Smooth muscle cell (in vitro differentiated cells): Measurements from ENCODE around the gene TAF11. TPM values are rescaled to one million over a fixed set of nuclear protein-coding genes. Genes with fewer than 3 reads are reported as not detected.
"Not testable (repeated sequence)": the region's sequence is repeated elsewhere in the genome, so short reads cannot be mapped to it uniquely, and the experiment has no call there.

Source experiments
- DNase-seq: peaks from one replicate; lab custom pipeline; 2025; ENCODE audit not compliant: unreplicated experiment; lab: John Stamatoyannopoulos, UW
- H2AFZ ChIP-seq: fragments of 200-600 bp; sonication (generic); 2 replicates; pipeline ENCODE4 v1.6.0; 2016; ENCODE audit warnings: antibody characterized with exemption, low read depth, mild to moderate bottlenecking
- H3F3A ChIP-seq: fragments of 200-600 bp; sonication (generic); 2 replicates; pipeline ENCODE4 v1.6.0; 2017; ENCODE audit warnings: antibody characterized with exemption, low read depth
- H3K27ac ChIP-seq: fragments of 200-600 bp; sonication (generic); 2 replicates; pipeline ENCODE4 v1.5.1; 2016; ENCODE audit warnings: low read depth, mild to moderate bottlenecking
- H3K27me3 ChIP-seq: fragments of 200-600 bp; sonication (generic); 2 replicates; pipeline ENCODE4 v1.6.1; 2016; ENCODE audit warnings: low read depth, mild to moderate bottlenecking
- H3K36me3 ChIP-seq: fragments of 200-600 bp; sonication (generic); 2 replicates; pipeline ENCODE4 v1.5.1; 2016; ENCODE audit warnings: low read depth
- H3K4me1 ChIP-seq: fragments of 200-600 bp; sonication (generic); 2 replicates; pipeline ENCODE4 v1.5.1; 2016; ENCODE audit warnings: low read depth
- H3K4me2 ChIP-seq: fragments of 200-600 bp; sonication (generic); 2 replicates; pipeline ENCODE4 v1.6.0; 2016; ENCODE audit warnings: mild to moderate bottlenecking
- H3K4me3 ChIP-seq: fragments of 200-600 bp; sonication (generic); 2 replicates; pipeline ENCODE4 v1.5.1; 2016; ENCODE audit warnings: mild to moderate bottlenecking
- H3K79me2 ChIP-seq: fragments of 200-600 bp; sonication (generic); 2 replicates; pipeline ENCODE4 v1.6.0; 2016; ENCODE audit warnings: low read depth, mild to moderate bottlenecking
- H3K9ac ChIP-seq: fragments of 200-600 bp; sonication (generic); 2 replicates; pipeline ENCODE4 v1.6.0; 2016; ENCODE audit warnings: low read depth
- H3K9me3 ChIP-seq: fragments of 200-600 bp; sonication (generic); replicated peaks from 2 replicates; pipeline ENCODE4 v1.5.1; 2016; ENCODE audit warnings: low read depth
- H4K20me1 ChIP-seq: fragments of 200-600 bp; sonication (generic); 2 replicates; pipeline ENCODE4 v1.6.0; 2016; ENCODE audit warnings: low read depth
- WGBS: methylation state at CpG from one replicate; pipeline ENCODE4 v1.1.7; 2016; ENCODE audit warnings: low lambda C conversion rate; 5-methylcytosine and 5-hydroxymethylcytosine counted together
- polyA plus RNA-seq: library from polyadenylated mRNA; unstranded; fragments of >200 nt; fragmentation: Nextera tagmentation; extraction: Ambion mirVana; gene quantifications from 2 replicates; pipeline ENCODE4 v1.2.1, GENCODE V29; 2016
- total RNA-seq: library from RNA; depleted of rRNA; stranded (reverse); fragments of >200 nt; gene quantifications from 2 replicates; pipeline ENCODE4 v1.2.3, GENCODE V29; 2014
- TF ChIP-seq, protein P1 (sequence below): fragments of 200-600 bp; sonication (generic); IDR thresholded peaks from 2 replicates; pipeline ENCODE4 v1.5.1; 2017; ENCODE audit warnings: borderline replicate concordance, mild to moderate bottlenecking, antibody characterized with exemption; ENCODE audit not compliant: insufficient read depth, poor library complexity, severe bottlenecking

The TAF11 gene
- total and polyA plus RNA-seq, 2 experiments from 2014 or later, result 17.2 to 35.3 TPM

DNA sequence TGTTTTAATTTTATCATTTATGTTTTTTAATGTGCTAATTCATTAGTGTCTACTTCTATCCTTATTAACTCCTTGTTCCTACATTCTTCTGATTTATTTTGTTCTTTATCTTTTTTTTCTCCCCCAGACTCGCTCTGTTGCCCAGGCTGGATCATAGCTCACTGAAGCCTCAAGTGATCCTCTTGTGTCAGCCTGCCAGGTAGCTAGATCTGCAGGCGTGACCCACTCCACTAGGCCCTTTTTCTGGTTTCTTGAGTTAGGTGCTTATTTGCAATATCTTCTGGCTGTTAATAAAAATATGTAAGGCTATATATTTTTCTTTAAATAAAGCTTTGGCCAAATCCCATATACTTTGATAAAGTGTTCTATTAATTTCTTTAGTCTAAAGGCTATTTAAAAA, 2.8 kb downstream of the TAF11 start:
- 98% methylated on average over 2 of the region's 2 CpGs for WGBS
- peaks cover 57% of the 10 kb centered on the region for H3K79me2 ChIP-seq
- H3K9me3 ChIP-seq, result no peaks in the 10 kb centered on the region
- H3K36me3 ChIP-seq, result no peaks in the 10 kb centered on the region
- no peaks in the 10 kb centered on the region for H3F3A ChIP-seq
- no peak overlapping the region for H2AFZ ChIP-seq
- peaks cover 8% of the 10 kb centered on the region for H3K4me1 ChIP-seq
- DNase-seq, result no peak
- no peak overlapping the region for H3K27ac ChIP-seq
- H4K20me1 ChIP-seq, result peaks cover 13% of the 10 kb centered on the region
- no peak overlapping the region for H3K4me2 ChIP-seq
- H3K9ac ChIP-seq, result no peak overlapping the region
- no peaks in the 10 kb centered on the region for H3K27me3 ChIP-seq
- TF ChIP-seq, protein P1, sequence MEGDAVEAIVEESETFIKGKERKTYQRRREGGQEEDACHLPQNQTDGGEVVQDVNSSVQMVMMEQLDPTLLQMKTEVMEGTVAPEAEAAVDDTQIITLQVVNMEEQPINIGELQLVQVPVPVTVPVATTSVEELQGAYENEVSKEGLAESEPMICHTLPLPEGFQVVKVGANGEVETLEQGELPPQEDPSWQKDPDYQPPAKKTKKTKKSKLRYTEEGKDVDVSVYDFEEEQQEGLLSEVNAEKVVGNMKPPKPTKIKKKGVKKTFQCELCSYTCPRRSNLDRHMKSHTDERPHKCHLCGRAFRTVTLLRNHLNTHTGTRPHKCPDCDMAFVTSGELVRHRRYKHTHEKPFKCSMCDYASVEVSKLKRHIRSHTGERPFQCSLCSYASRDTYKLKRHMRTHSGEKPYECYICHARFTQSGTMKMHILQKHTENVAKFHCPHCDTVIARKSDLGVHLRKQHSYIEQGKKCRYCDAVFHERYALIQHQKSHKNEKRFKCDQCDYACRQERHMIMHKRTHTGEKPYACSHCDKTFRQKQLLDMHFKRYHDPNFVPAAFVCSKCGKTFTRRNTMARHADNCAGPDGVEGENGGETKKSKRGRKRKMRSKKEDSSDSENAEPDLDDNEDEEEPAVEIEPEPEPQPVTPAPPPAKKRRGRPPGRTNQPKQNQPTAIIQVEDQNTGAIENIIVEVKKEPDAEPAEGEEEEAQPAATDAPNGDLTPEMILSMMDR, result no peak
- no peak overlapping the region for H3K4me3 ChIP-seq

DNA sequence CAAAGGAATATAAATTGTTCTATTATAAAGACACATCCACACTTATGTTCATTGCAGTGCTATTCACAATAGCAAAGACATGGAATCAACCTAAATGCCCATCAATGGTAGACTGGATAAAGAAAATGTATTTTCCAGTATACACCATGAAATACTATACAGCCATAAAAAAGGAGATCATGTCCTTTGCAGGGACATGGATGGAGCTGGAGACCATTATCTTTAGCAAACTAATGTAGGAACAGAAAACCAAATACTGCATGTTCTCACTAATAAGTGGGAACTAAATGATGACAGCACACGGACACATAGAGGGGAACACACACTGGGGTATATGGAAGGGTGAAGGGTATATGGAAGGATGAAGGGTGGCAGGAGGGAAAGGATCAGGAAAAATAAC, 3.8 kb downstream of the TAF11 start:
- H3K4me1 ChIP-seq, DNase-seq, H3K27ac ChIP-seq, H3K4me2 ChIP-seq, H3F3A ChIP-seq, H3K27me3 ChIP-seq, H3K36me3 ChIP-seq, H3K4me3 ChIP-seq, H2AFZ ChIP-seq, H3K9ac ChIP-seq, H3K9me3 ChIP-seq: not testable (repeated sequence)
- 100% methylated on average over 1 of the region's 1 CpG for WGBS
- Histone ChIP-seq H3K79me2 (peaks cover 49% of the 10 kb centered on the region), H4K20me1 (peaks cover 13% of the 10 kb centered on the region)

DNA sequence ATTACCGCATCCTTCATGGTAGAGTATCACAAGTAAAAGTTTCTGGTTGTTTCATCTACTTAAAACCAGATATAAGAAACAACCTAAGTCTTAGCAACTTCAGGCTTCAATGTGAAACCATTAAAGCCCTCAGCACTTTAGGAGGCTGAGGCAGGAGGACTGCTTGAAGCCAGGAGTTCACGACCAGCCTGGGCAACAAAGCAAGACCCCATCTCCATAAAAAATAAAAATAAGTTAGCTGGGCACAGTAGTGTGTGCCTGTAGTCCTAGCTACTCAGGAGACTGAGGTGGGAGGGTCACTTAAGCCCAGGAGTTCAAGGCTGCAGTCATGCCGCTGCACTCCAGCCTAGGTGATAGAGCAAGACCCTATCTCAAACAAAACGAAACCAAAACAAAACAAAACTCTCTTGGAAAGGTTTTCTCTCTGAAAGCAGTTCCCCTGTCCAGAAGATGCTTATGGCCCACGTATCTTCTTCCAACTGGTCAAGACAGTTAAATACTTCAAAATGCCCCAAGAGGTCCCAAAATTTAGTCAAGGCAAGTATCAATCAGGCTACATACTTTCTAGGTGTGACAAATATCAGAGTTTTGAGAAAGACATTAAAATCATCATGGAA, 9.9 kb downstream of the TAF11 start:
- Histone ChIP-seq H3K9me3 (no peaks in the 10 kb centered on the region), H3K4me2 (no peak overlapping the region), H2AFZ (no peak overlapping the region), H3F3A (no peaks in the 10 kb centered on the region), H3K79me2 (peaks cover 4% of the 10 kb centered on the region), H3K4me1 (no peaks in the 10 kb centered on the region), H3K36me3 (no peaks in the 10 kb centered on the region), H3K4me3 (no peak overlapping the region), H3K9ac (no peak overlapping the region), H3K27me3 (no peaks in the 10 kb centered on the region), H3K27ac (no peak overlapping the region), H4K20me1 (peaks cover 8% of the 10 kb centered on the region)
- TF ChIP-seq, protein P1, result no peak
- no peak for DNase-seq
- WGBS, result 96% methylated on average over 5 of the region's 5 CpGs

DNA sequence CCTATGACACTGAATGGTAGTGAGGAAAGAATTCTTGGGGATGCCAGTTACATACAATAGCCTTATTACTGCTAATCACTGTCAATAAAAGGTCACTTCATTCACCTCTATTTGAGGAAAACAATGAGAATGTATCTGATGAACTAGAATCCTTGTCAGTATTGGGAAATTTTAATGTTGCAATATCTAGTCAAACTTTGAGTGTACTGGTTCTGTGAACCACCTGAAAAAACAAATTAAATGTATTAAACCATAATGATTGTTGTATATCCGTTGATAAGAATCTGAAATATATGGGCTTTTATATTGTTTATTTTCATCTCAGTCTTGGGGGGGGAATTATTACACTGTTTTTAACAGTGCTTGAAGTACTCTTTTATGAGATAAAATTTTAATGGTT, 10.6 kb downstream of the TAF11 start:
- Histone ChIP-seq H3K27ac (no peak overlapping the region), H3K4me1 (no peaks in the 10 kb centered on the region), H2AFZ (no peak overlapping the region), H4K20me1 (peaks cover 4% of the 10 kb centered on the region), H3K9ac (no peak overlapping the region), H3K36me3 (no peaks in the 10 kb centered on the region), H3F3A (no peaks in the 10 kb centered on the region), H3K4me2 (no peak overlapping the region), H3K79me2 (peaks cover 4% of the 10 kb centered on the region), H3K9me3 (no peaks in the 10 kb centered on the region), H3K4me3 (no peak overlapping the region), H3K27me3 (no peaks in the 10 kb centered on the region)
- 94% methylated on average over 1 of the region's 1 CpG for WGBS
- TF ChIP-seq, protein P1, result no peak
- no peak for DNase-seq
